ENCODE results near the gene DAPK1. TPM values are rescaled to one million over a fixed set of nuclear protein-coding genes. Genes with fewer than 3 reads are reported as not detected.

The DAPK1 gene
- total RNA-seq, 4 donors from 2014 or later: 5.4 to 13.4 (median 9.8) TPM

- TF ChIP-seq POLR2A (IDR thresholded peaks at IDR 0.05) (no peak), POLR2AphosphoS5 (IDR thresholded peaks at IDR 0.05) (no peak), CTCF (IDR thresholded peaks at IDR 0.05) (no peak), EP300 (IDR thresholded peaks at IDR 0.05) (no peak)
- H3K9me3 ChIP-seq: no peaks in the 10 kb centered on the region
- H3K4me1 ChIP-seq: no peaks in the 10 kb centered on the region
- H3K4me3 ChIP-seq: no peak overlapping the region
- H3K36me3 ChIP-seq: peaks cover 4% of the 10 kb centered on the region
- no peak overlapping the region for H3K27ac ChIP-seq
- DNase-seq (ENCODE audit: low spot score in 2 of 2): no peak
- no peaks in the 10 kb centered on the region for H3K27me3 ChIP-seq
- WGBS: 81% methylated on average over 6 of the region's 6 CpGs
Measured at GRCh38 chr9:87674565-87675299, 177.1 kb downstream of the DAPK1 start.

- H3K4me1 ChIP-seq: no peaks in the 10 kb centered on the region
- H3K4me3 ChIP-seq: no peak overlapping the region
- peaks cover 4% of the 10 kb centered on the region for H3K36me3 ChIP-seq
- H3K9me3 ChIP-seq: no peaks in the 10 kb centered on the region
- DNase-seq (ENCODE audit: low spot score in 2 of 2): no peak
- no peaks in the 10 kb centered on the region for H3K27me3 ChIP-seq
- WGBS: 72% methylated on average over 10 of the region's 14 CpGs
- no peak overlapping the region for H3K27ac ChIP-seq
- TF ChIP-seq CTCF (IDR thresholded peaks at IDR 0.05): no peak
- TF ChIP-seq POLR2A (IDR thresholded peaks at IDR 0.05): no peak
- TF ChIP-seq POLR2AphosphoS5 (IDR thresholded peaks at IDR 0.05): no peak
- TF ChIP-seq EP300 (IDR thresholded peaks at IDR 0.05): no peak
Measured at GRCh38 chr9:87675906-87676515, 178.3 kb downstream of the DAPK1 start.

- WGBS: 88% methylated on average over 12 of the region's 14 CpGs
- no peaks in the 10 kb centered on the region for H3K4me1 ChIP-seq
- DNase-seq (ENCODE audit: low spot score in 2 of 2): no peak
- no peak for TF ChIP-seq POLR2A (IDR thresholded peaks at IDR 0.05)
- TF ChIP-seq EP300 (IDR thresholded peaks at IDR 0.05): no peak
- TF ChIP-seq POLR2AphosphoS5 (IDR thresholded peaks at IDR 0.05): no peak
- no peak for TF ChIP-seq CTCF (IDR thresholded peaks at IDR 0.05)
- H3K27ac ChIP-seq: no peak overlapping the region
- no peaks in the 10 kb centered on the region for H3K9me3 ChIP-seq
- no peak overlapping the region for H3K4me3 ChIP-seq
- H3K36me3 ChIP-seq: peaks cover 6% of the 10 kb centered on the region
- no peaks in the 10 kb centered on the region for H3K27me3 ChIP-seq
Measured at GRCh38 chr9:87676976-87677775, 179.5 kb downstream of the DAPK1 start.

GRCh38 chr9:87677776-87678587 is 180.3 kb downstream of the DAPK1 start:
- H3K9me3 ChIP-seq: no peaks in the 10 kb centered on the region
- peaks cover 6% of the 10 kb centered on the region for H3K36me3 ChIP-seq
- TF ChIP-seq POLR2AphosphoS5 (IDR thresholded peaks at IDR 0.05) (no peak), POLR2A (IDR thresholded peaks at IDR 0.05) (no peak), EP300 (IDR thresholded peaks at IDR 0.05) (no peak), CTCF (IDR thresholded peaks at IDR 0.05) (no peak)
- no peaks in the 10 kb centered on the region for H3K4me1 ChIP-seq
- 86% methylated on average over 14 of the region's 17 CpGs for WGBS
- no peak overlapping the region for H3K4me3 ChIP-seq
- no peaks in the 10 kb centered on the region for H3K27me3 ChIP-seq
- no peak for DNase-seq (ENCODE audit: low spot score in 2 of 2)
- H3K27ac ChIP-seq: no peak overlapping the region

Measured in suprapubic skin (tissue), 4 donors.